HG03469 (cell line): Measurements from ENCODE around the gene TTC24.
"Not testable (repeated sequence)": the region's sequence is repeated elsewhere in the genome, so short reads cannot be mapped to it uniquely, and the experiment has no call there.

Experiments used
- ATAC-seq: cut with Tn5 transposase; IDR thresholded peaks from one replicate; pipeline ENCODE4 v1.9.1; 2021; ENCODE audit warnings: mild to moderate bottlenecking, moderate library complexity, moderate number of reproducible peaks; ENCODE audit not compliant: unreplicated experiment

Gene TTC24

GRCh38 chr1:156579472-156579871, at the start of gene TTC24:
TSS of gene TTC24 (plus strand) at chr1:156579723. CDS start at chr1:156581365, 1,642 bp downstream.
- ATAC-seq = no peak

GRCh38 chr1:156530006-156530405, 49.5 kb upstream of the TTC24 start:
- ATAC-seq = no peak

- no peak for ATAC-seq
These were observed 47.1 kb upstream of the TTC24 start for GRCh38 chr1:156532374-156532773.

- ATAC-seq = no peak
These were observed 45.8 kb upstream of the TTC24 start for GRCh38 chr1:156533568-156534220.

GRCh38 chr1:156534424-156535060, 45.0 kb upstream of the TTC24 start:
- no peak for ATAC-seq

DNA sequence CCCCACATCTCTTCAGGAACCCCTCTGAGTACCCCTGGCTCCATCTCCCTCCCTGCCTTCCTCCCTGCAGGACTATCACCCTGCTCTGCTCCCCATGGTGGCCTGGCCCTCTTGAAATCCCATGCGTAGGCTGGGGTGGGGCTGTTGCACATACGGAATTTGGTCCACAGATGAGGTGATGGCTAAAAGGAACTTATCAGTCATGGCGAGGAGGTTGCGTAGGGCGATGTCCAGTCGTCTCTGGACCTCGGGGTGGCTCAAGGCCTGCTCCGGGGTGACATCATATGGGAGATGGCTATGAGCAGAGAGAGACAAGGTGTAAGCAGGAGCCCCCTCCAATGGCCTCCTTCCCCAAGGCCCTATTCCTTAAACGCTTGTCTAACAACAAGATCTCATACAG, 42.5 kb upstream of the TTC24 start:
- ATAC-seq = no peak

GRCh38 chr1:156538711-156539440, 40.6 kb upstream of the TTC24 start:
- no peak for ATAC-seq

GRCh38 chr1:156539818-156540355, 39.6 kb upstream of the TTC24 start:
- no peak for ATAC-seq

GRCh38 chr1:156540955-156541354, 38.6 kb upstream of the TTC24 start:
- ATAC-seq = no peak

GRCh38 chr1:156543066-156543465, 36.5 kb upstream of the TTC24 start:
- ATAC-seq = no peak

GRCh38 chr1:156544592-156545102, 34.9 kb upstream of the TTC24 start:
- ATAC-seq = no peak

DNA sequence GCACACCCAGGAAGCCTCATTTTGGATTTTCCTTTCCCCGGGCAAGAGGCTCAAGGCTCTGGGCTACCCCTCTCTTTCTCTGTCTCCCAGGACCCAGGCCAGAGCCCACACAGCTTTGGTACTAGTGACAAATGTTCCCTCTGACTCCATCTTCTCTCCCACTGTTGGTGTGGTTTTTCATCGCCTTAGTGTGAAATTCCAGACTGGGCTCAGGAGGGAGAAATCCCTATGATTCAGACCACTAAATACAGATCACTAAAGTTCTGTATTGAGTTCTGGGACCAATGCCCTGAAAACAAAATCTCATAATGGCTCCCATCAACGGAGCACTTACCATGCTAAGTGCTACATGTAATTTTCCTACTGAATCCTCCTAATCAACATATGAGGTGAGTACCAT, 33.3 kb upstream of the TTC24 start:
- no peak for ATAC-seq

DNA sequence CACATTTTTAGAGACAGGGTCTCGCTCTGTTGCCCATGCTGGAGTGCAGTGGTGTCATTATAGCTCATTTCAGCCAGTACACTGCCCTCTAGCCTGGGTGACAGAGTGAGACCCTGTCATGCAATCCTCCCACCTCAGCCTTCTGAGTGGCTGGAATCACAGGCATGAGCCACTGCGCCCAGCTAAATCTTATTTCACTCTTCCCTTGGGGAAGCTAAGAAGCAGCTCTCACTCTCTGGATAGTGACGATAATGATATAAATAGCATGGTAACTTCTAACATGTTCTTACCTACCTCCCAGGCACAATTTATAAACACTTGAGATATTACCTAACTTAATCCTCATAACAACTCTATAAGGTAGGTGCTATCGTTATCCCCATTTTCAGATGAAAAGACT, 32.1 kb upstream of the TTC24 start:
- ATAC-seq = no peak

DNA sequence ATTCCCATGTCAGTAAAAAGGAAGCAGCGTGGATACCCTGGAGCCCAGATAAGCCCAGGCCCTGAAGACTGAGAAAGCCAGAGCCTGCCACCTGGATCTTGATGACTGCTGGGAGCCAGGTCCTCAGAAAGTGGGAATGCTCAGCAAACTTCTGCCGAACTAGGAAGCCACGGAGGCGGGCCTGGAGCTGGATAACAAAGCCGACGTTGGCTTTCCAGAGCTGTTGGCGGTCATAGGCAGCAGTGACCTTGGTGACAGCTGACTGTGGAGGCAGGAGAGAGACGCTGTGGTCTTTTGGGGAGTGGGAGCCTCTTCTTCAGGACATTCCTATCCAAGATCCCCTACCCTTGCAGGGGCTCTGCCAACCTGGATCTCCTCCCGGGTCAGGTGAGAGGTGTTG, 31.5 kb upstream of the TTC24 start:
- no peak for ATAC-seq

- no peak for ATAC-seq
These were observed 30.1 kb upstream of the TTC24 start for GRCh38 chr1:156549390-156549789.

GRCh38 chr1:156549831-156550230, 29.7 kb upstream of the TTC24 start:
- ATAC-seq = no peak

- ATAC-seq = no peak
These were observed 29.2 kb upstream of the TTC24 start for GRCh38 chr1:156550346-156550745.

DNA sequence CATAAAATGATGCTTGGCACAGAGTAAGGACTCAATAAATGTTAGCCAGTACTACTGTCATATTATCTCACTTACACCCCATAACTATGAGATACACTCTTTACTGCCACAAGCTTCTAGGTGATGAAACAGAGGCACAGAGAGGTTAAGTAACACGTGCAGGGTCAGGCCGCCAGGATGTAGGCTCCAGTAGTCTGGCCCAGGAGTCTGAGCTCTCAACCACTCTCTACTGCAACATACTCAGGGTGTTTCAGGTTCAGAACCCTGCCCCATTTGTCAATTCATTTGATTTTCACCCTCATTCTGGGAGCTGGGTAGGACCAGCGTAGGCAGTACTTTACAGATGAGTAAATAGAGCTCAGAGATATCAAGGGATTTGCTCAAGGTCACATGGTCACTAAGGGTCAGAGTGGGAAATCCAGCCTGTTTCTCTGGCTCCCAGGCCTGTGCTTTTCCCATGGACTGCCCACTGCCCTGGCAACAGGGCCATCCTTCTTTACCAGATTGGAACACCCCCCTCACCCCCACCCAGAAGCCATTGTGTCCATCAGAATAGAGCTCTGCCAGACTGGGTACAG, 28.4 kb upstream of the TTC24 start:
- no peak for ATAC-seq

GRCh38 chr1:156551869-156552268, 27.7 kb upstream of the TTC24 start:
- no peak for ATAC-seq

- no peak for ATAC-seq
These were observed 27.0 kb upstream of the TTC24 start for GRCh38 chr1:156552518-156552917.

DNA sequence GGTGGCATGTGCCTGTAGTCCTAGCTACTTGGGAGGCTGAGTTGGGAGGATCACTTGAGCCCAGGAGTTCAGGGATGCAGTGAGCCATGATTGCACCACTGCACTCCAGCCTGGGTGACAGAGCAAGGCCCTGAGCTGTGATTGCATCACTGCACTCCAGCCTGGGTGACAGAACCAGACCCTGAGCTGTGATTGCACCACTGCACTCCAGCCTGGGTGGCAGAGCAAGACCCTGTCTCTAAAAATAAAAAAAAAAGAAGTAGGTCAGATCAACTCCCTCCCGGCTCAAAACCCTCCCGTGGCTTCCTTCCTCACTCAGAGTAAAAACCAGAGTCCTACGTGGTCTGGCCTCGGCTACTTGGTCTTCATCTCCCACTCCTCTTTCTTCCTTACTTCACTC, 26.6 kb upstream of the TTC24 start:
- ATAC-seq = not testable (repeated sequence)
